NCI-H146 treated with DMSO at 0.1 percent for 48 hours (cell line): ENCODE results near the gene GRK6.

Experiments used
- DNase-seq: peaks from one replicate; lab custom pipeline; 2025; ENCODE audit not compliant: unreplicated experiment; lab: John Stamatoyannopoulos, UW

GRK6 gene

DNA sequence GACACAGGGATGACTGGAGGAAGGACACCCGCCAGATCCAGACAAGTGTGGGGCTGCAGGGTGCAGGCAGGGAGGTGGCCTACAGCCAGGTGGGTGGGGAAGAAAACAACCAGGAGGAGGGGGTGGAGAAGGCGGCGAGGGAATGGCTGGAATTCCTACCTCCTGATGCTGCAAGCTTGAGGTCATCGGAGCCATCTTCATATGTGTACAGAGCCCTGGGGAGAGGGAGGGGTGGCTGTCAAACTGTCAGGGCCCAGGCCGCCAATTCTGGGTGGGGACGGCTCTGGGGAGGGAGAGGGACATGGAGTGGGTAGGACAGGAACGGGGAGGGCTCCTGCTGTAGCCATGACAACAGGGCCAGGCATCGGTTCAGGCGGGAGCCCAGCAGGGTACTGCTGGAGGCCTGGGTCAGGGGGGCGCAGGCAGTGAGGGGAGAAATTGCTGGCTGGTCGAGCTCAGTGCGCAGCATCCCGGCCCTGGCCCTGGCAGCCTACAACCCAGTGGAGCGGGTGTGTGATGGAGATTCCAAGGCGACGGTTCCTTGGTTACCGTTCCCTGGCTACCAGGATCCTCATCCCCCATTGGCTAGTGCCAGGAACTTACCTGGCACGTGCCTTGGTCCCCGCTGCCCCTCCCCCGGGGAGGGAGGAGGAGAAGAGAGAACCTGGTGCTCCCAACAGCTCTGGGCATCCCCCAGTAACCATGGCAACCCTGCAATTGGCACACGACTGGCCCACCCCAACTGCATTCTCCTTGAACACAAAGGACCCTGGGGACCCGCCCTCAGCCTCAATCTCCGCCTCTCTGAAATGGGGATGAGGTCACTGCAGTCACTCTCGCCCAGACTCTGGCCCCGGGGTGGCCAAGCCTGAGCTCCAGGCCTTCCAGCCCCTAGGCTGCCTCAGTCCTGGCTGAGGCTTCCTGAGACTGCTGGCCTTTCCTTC is 42.5 kb downstream of the GRK6 start:
- no peak for DNase-seq

GRCh38 chr5:177469750-177470525 is 43.5 kb downstream of the GRK6 start:
- DNase-seq: no peak

- DNase-seq: no peak
These were observed 44.5 kb downstream of the GRK6 start for GRCh38 chr5:177470759-177471536.

GRCh38 chr5:177471610-177472356 is 45.3 kb downstream of the GRK6 start:
- peak; percentile 8 for DNase-seq

DNA sequence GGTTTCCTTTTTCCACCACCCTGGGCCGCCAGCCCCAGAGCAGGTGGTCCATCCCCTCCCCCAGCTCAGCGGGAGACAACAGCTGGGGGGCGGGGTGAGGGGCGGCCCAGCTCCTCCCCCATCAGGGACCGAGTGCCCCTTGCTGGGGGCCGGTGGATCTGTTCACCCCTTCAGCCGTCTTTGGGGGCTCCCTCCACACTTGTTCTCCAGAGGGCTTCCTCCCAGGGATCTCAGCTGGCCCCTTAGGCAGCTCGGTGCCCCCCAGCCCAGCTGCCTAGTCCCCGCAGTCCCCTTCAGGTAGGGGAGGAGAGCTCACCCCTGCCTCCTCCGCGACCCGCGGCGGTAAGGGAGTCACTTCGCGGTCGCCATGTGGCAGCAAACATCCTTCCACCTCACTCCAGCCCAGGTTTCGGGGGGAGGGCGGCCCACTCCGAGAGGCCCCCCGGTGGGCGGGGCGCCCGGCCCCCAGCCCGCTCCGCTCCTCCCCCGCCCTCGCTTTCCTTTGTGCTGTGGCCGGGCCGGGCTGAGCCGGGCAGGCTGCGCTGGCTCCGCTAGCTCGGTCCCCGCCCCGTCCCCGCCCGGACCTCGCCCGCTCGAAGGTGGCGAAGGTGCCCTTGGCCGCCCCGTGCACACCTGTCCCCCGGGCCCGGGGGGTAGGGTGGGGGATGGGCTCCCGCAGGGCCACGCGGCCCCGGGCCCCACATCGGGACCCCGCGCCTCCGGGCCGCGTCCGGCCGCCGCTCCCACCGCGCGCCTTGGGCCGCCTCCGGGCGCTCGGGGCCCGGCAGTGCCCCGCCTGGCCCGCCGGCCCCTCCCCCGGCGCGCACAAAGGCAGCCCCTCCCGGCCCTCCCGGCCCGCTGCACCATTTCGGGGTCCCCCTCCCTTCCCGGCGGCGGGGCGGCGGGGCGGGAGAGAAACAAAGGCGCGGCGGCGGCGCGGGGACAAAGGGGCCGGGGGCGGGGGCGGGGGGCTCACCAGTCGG is 46.3 kb downstream of the GRK6 start:
- DNase-seq: peak; percentile 12

DNA sequence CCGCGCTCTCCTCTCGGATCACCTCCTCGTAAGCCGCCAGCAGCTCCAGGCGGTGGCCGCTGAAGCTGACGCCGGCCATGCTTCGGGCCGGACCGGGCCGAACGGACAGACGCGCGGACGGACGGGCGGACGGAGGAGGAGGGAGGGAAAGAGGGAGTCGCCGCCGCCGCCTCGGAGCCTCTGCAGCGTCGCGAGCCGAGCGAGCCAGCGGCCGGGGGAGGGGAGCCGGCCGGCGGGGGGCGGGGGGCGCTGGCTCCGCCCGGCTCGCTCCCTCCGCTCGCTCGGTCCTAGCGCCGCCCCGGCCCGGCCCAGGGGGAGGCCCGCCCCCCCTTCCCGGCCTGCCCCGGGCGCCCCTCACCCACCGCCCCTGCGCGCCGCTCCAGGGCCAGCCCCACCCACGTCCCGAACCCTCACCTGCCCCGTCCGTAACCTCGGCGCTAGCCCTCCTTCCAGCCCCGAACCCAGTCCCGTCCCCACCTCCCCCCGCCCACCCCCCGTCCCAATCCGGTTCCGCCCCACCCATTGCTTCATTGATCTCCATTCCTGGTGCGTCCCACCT is 47.0 kb downstream of the GRK6 start, which contains the start of gene DBN1:
DBN1 (minus strand) TSS at position 192 of the 559 bp plus-strand sequence; CDS start at position 79, 113 bp downstream.
- no peak for DNase-seq

GRCh38 chr5:177474002-177474476 is 47.6 kb downstream of the GRK6 start:
- DNase-seq: no peak

DNA sequence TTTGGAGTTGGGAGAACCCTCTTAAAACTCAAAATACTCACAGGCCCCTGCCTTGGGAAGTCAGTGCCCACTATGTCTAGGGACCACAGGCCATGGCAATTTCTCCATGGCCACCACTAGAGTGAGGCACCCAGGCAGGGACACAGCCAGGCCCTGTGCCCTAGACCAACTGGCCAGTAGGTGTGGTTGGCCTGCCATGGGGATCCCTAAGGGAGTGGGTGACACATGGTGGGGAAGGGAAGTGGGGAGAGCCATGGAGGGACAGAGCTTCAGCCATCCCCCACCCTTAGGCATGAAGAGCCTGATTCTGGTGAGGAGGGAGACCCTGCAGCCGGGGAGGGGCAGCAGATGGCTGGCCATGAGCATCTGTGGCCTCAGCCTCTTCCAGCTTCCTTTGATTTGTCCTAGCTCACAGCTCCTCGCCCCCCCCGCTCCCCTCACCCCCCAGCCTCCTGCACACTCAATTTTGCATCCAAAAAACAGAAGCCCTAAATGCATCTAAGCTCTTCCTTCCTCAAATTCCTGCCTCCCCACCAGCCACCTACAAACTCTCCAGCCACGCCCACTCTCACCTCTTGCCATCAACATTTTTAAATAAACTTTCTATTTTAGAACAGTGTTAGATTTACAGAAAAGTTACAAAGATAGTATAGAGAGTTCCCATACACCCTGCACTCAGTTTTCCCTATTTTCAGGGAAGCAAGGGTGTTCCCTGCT is 48.5 kb downstream of the GRK6 start:
- no peak for DNase-seq

- DNase-seq: no peak
These were observed 49.3 kb downstream of the GRK6 start for GRCh38 chr5:177475563-177476427.

- DNase-seq: no peak
These were observed 50.2 kb downstream of the GRK6 start for GRCh38 chr5:177476531-177477233.

- DNase-seq: no peak
These were observed 51.4 kb downstream of the GRK6 start for GRCh38 chr5:177477701-177478477.

DNA sequence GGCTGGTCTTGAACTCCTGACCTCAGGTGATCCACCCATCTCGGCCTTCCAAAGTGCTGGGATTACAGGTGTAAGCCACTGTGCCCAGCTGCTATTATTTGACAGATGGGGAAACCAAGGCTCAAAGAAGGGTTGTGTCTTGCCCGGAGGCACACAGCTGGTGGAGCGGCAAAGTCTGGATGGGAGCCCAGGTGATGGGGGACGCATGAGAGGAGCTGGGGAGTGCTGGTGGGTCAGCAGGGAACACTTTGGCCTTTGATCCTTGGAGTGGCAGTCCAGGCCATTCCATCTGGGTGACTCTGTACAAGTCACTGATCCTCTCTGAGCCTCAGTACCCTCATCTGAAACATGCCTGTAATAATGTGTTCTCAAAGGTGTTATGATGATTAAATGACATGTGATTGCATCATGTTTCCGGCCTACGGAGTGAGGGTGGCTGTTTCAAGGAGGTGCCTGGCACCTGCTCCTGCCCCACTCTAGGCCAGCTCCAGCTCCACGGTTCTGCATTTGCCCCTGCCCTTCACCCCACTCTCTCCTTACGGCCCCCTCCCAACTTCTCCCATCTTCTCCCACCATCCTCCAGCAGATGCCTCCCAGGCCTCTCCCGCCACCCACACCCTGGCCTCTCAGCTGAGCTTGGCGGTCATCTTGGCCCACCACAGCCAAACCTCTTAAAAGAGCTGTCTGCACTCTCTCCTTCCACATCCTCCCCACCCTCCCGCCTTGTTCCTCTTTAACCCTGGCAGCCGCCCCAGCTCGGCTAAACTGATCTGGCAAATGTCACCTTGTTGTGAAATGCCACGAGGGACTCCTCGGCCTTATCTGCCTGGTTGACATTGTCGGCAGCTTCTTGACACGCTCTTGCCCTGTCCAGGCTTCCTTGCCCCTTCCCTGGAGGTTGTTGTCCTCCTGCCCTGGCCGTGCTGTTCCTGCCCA is 52.5 kb downstream of the GRK6 start:
- DNase-seq: no peak

- DNase-seq: no peak
These were observed 53.3 kb downstream of the GRK6 start for GRCh38 chr5:177479774-177480173.

- no peak for DNase-seq
These were observed 55.9 kb downstream of the GRK6 start for GRCh38 chr5:177482359-177482795.

DNA sequence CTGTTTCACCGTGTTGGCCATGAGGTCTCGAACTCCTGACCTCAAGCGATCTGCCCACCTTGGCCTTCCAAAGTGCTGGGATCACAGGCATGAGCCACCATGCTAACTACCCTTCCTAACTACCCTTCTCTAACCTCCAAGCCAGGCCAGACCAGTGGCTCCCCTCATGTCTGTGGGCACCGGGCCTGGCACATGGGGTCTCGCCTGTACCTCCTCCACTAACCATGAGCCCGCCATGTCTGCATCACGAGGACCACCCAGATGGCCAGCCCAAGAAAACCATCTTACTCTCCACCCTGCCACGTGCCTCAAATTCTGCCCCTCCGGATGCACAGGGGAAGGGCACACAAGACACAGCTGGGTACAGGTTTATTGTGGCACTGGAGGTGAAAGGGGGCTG is 56.6 kb downstream of the GRK6 start:
- no peak for DNase-seq
